Regular cardiac myocyte (primary cell): ENCODE data around the gene MAP4K5. TPM values are rescaled to one million over a fixed set of nuclear protein-coding genes. Genes with fewer than 3 reads are reported as not detected.

Experiments
- total RNA-seq: library from RNA; depleted of rRNA; stranded (reverse); fragments of >200 nt; gene quantifications from 2 replicates; pipeline ENCODE4 v1.2.3, GENCODE V29; 2014

Gene MAP4K5
- 76.1 and 80.3 TPM in 2 replicates for total RNA-seq

DNA sequence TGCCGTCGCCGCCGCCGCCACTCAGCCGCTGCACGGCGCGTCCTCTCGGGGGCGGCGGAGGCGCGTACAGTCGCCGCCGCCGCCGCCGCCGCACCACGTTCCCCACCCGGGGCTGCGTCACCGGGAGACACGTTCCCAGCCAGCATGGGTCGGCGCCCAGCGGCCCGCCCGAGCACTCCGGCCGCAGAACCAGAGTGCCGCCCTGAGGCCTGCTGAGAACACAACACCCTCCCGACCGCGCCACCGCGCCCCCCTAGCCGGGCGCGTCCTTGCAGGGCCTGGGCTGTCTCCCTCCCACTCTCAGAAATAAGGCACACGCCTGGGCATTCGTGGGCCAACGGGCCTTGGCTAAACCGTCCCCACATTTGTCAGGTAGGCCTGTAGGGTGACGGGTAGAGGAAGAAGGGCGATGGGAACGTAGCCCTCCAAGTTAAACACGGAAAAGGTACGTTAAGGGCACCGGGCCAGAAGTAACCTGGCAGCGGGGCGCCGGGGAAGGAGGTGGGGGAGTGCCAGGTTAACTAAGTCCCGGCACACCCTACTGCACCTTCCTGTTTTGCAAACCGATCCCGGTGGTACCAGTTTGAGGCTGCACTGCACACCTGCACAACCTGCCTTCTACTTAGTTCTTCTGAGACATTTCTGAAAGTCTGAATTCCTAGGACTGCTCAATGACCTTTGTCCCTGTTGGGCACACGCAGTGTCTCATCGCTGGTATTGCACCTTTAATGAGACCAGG is at the start of gene MAP4K5:
Gene MAP4K5 (minus strand): TSS at position 68 of the 739 bp plus-strand sequence. CDS start 520 bp downstream, outside the sequence.

GRCh38 chr14:50559990-50560930 is 27.9 kb upstream of the MAP4K5 start, which contains the start of gene ATL1:
Gene ATL1, plus strand, starts transcription at chr14:50560145. Its CDS starts 121 bp downstream, at chr14:50560266.

GRCh38 chr14:50396631-50397389 is 135.6 kb downstream of the MAP4K5 start, which contains the start of gene CDKL1:
Gene CDKL1, minus strand, starts transcription at chr14:50396881. Its CDS starts 1,013 bp downstream, at chr14:50395868.

Other genes starting within 250 kb of the MAP4K5 start
- gene L2HGDH, start 220.3 kb downstream of the MAP4K5 start, total RNA-seq = 5.4 and 6.1 TPM in 2 replicates
- gene DMAC2L, start 220.2 kb downstream of the MAP4K5 start, total RNA-seq = 2.3 and 5.2 TPM in 2 replicates
- 2.9 and 5.4 TPM in 2 replicates for gene CDKL1, start 135.7 kb downstream of the MAP4K5 start, total RNA-seq
- gene ATL1, start 27.6 kb upstream of the MAP4K5 start, total RNA-seq = 1.7 and 8.5 TPM in 2 replicates
- 18.8 and 23.1 TPM in 2 replicates for gene SAV1, start 135.7 kb upstream of the MAP4K5 start, total RNA-seq